ENCODE measurements around the gene CCDC178. TPM values are rescaled to one million over a fixed set of nuclear protein-coding genes. Genes with fewer than 3 reads are reported as not detected.
"Not testable (repeated sequence)": the region's sequence is repeated elsewhere in the genome, so short reads cannot be mapped to it uniquely, and the experiment has no call there.

CCDC178 gene
- polyA plus RNA-seq, 5 donors: 1.1 to 2.9 (median 2.0) TPM

- DNase-seq: no peak
Observed at GRCh38 chr18:33014060-33014796, 426.3 kb downstream of the CCDC178 start.

GRCh38 chr18:33010149-33010548 is 430.4 kb downstream of the CCDC178 start:
- no peak for DNase-seq

GRCh38 chr18:32998921-32999320 is 441.6 kb downstream of the CCDC178 start:
- DNase-seq: no peak

GRCh38 chr18:32998285-32998684 is 442.2 kb downstream of the CCDC178 start:
- no peak for DNase-seq

GRCh38 chr18:32983721-32984120 is 456.8 kb downstream of the CCDC178 start:
- peak; percentile 32 to 44 for DNase-seq

GRCh38 chr18:32980896-32981295 is 459.6 kb downstream of the CCDC178 start:
- DNase-seq: no peak

- no peak for DNase-seq
Observed at GRCh38 chr18:32975501-32975900, 465.0 kb downstream of the CCDC178 start.

GRCh38 chr18:32975163-32975436 is 465.4 kb downstream of the CCDC178 start:
- DNase-seq: no peak

GRCh38 chr18:32974421-32975162 is 465.9 kb downstream of the CCDC178 start:
- DNase-seq: no peak

GRCh38 chr18:32968248-32968647 is 472.3 kb downstream of the CCDC178 start:
- DNase-seq: no peak

- no peak for DNase-seq
Observed at GRCh38 chr18:32966141-32966540, 474.4 kb downstream of the CCDC178 start.

GRCh38 chr18:32961538-32961937 is 479.0 kb downstream of the CCDC178 start:
- no peak for DNase-seq

GRCh38 chr18:32958746-32959145 is 481.8 kb downstream of the CCDC178 start:
- DNase-seq: no peak

- peak; percentile 13 to 31 for DNase-seq
Observed at GRCh38 chr18:32956591-32957315, 483.8 kb downstream of the CCDC178 start.

- not testable (repeated sequence) for DNase-seq
Observed at GRCh38 chr18:32952318-32952717, 488.2 kb downstream of the CCDC178 start.

GRCh38 chr18:32937597-32937996 is 502.9 kb downstream of the CCDC178 start:
- DNase-seq: no peak

GRCh38 chr18:32937066-32937465 is 503.5 kb downstream of the CCDC178 start:
- no peak for DNase-seq

- DNase-seq: no peak
Observed at GRCh38 chr18:32934201-32934600, 506.3 kb downstream of the CCDC178 start.

- DNase-seq: no peak
Observed at GRCh38 chr18:32930695-32931301, 509.7 kb downstream of the CCDC178 start.

GRCh38 chr18:32929213-32929612 is 511.3 kb downstream of the CCDC178 start:
- no peak for DNase-seq

- no peak for DNase-seq
Observed at GRCh38 chr18:32922951-32923430, 517.5 kb downstream of the CCDC178 start.
